ENCODE results near the gene CDC40.
"Not testable (repeated sequence)": the region's sequence is repeated elsewhere in the genome, so short reads cannot be mapped to it uniquely, and the experiment has no call there.

The CDC40 gene

DNA sequence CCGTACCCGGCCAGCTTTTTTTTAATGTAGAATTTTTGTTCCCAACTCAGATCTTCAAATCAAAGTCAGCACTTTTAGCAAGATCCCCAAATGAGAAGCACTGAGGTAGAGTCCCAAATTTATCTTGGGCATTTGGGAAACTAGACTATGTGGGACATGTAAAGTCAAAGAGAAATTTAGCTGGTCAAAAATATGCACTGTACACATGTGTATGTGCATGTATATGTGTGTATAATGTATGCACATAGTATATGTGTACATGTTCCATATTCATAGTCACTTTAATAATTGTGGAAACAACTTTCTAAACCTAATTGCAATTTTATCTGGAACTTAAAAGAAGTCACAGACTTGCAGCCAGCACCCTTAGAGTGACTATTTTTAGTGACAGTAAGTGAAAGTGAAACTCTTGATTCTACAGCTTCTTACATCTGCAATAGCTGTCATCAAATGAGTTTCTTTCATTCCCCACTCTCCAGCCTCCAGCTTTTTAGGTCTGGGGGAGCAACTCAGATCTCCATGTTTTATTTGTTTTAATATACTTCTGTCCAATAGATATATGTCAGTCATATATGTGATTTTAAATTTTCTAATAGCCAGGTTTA lies 53.6 kb downstream of the CDC40 start:
- no peak for DNase-seq
- no peaks in the 10 kb centered on the region for H3K4me1 ChIP-seq (ENCODE audit: control insufficient read depth, insufficient read depth, low read length, poor library complexity, severe bottlenecking)
- H3K36me3 ChIP-seq (ENCODE audit: control insufficient read depth, insufficient read depth, low read length), result peaks cover 13% of the 10 kb centered on the region
- H3K27me3 ChIP-seq (replicated peaks; ENCODE audit: control insufficient read depth, insufficient read depth, low read length, poor library complexity, severe bottlenecking), result no peaks in the 10 kb centered on the region
- H3K4me3 ChIP-seq (ENCODE audit: insufficient read depth, low read depth, low read length, poor library complexity, severe bottlenecking), result no peak overlapping the region
- no peak overlapping the region for H3K27ac ChIP-seq (ENCODE audit: insufficient read depth, low read length, poor library complexity, severe bottlenecking)
- no peaks in the 10 kb centered on the region for H3K9me3 ChIP-seq (ENCODE audit: control insufficient read depth, low read length)

DNA sequence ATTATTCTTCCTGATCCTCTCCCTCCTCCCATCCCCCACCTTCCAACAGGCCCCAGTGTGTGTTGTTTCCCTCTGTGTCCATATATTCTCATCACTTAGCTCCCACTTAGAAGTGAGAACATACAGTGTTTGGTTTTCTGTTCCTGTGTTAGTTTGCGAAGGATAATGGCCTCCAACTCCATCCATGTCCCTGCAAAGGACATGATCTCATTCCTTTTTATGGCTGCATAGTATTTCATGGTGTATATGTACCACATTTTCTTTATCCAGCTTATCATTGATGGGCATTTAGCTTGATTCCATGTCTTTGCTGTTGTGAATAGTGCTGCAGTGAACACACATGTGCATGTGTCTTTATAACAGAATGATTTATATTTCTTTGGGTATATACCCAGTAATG lies 55.8 kb downstream of the CDC40 start:
- not testable (repeated sequence) for DNase-seq; H3K36me3 ChIP-seq (ENCODE audit: control insufficient read depth, insufficient read depth, low read length); H3K9me3 ChIP-seq (ENCODE audit: control insufficient read depth, low read length); H3K4me1 ChIP-seq (ENCODE audit: control insufficient read depth, insufficient read depth, low read length, poor library complexity, severe bottlenecking); H3K4me3 ChIP-seq (ENCODE audit: insufficient read depth, low read depth, low read length, poor library complexity, severe bottlenecking); H3K27ac ChIP-seq (ENCODE audit: insufficient read depth, low read length, poor library complexity, severe bottlenecking); H3K27me3 ChIP-seq (replicated peaks; ENCODE audit: control insufficient read depth, insufficient read depth, low read length, poor library complexity, severe bottlenecking)

DNA sequence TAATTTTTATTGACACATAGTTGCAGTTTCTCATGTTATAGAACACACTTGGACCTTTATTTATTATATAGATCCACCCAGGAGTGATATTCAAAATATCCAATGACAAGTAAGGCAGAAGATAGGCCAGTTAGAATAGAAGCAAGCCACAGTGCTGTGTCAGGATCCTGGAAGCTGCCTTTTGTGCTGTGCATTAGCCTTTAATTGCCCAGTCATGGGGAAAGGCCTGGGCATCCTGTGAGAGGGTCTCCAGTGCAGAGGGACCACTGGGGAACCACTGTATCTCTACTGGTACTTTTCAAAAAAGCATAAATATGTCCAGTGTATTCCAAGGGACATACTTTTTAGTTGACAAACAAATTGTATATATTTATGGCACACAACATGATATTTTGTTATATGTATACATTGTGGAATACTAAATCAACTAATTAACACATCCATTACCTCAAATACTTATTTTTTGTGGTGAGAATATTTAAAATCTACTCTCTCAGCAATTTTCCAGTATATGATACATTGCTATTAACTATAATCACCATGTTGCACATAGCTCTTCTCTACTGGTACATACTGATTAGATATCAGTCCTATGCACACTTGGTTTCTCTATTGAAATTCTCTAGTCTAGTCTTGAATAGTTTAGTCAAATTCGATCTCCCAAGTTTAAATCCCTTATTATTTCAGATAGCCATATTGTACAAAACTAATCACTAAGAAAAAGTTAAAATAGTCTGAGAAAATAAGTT lies 59.5 kb downstream of the CDC40 start:
- H3K4me1 ChIP-seq (ENCODE audit: control insufficient read depth, insufficient read depth, low read length, poor library complexity, severe bottlenecking), result no peaks in the 10 kb centered on the region

DNA sequence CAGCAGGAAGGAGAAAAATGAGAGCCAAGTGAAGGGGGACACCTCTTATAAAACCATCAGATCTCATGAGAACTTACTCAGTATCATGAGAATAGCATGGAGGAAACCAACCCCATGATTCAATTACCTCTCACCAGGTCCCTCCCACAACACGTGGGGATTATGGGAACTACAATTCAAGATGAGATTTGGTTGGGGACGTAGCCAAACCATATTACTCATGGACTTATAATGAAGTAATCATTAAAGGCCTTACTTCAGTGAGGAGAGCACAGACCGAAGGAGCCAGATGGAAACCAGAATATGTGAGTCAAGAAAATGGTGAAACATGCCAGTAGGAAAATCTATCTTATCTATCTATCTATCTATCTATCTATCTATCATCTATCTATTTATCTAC lies 64.4 kb downstream of the CDC40 start:
- DNase-seq; H3K27ac ChIP-seq (ENCODE audit: insufficient read depth, low read length, poor library complexity, severe bottlenecking): not testable (repeated sequence)

More for the DNA sequence above, 59.5 kb downstream of the CDC40 start:
- no peak overlapping the region for H3K27ac ChIP-seq (ENCODE audit: insufficient read depth, low read length, poor library complexity, severe bottlenecking)
- no peak for DNase-seq
- H3K4me3 ChIP-seq (ENCODE audit: insufficient read depth, low read depth, low read length, poor library complexity, severe bottlenecking), result no peak overlapping the region
- no peaks in the 10 kb centered on the region for H3K27me3 ChIP-seq (replicated peaks; ENCODE audit: control insufficient read depth, insufficient read depth, low read length, poor library complexity, severe bottlenecking)
- H3K36me3 ChIP-seq (ENCODE audit: control insufficient read depth, insufficient read depth, low read length), result peaks cover 2% of the 10 kb centered on the region
- no peaks in the 10 kb centered on the region for H3K9me3 ChIP-seq (ENCODE audit: control insufficient read depth, low read length)

DNA sequence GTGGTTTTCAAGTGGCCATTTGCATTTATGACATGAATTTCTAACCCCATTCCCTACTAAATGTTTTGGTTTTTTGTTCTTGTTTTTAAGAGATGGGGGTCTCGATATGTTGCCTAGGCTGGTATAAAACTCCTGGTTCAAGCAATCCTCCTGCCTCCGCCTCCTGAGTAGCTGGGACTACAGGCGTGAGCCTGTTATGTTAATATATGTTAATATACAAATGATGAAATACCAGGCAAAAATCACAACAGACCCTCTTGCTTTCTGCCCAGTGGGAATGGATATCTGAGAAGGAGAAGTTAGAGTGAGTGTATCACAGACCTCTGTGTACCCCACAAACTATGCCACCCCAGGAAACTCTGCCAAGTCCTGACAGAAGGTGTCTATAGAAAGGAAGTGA lies 66.2 kb downstream of the CDC40 start:
- Histone ChIP-seq H3K4me1 (ENCODE audit: control insufficient read depth, insufficient read depth, low read length, poor library complexity, severe bottlenecking) (no peaks in the 10 kb centered on the region), H3K27ac (ENCODE audit: insufficient read depth, low read length, poor library complexity, severe bottlenecking) (no peak overlapping the region), H3K9me3 (ENCODE audit: control insufficient read depth, low read length) (no peaks in the 10 kb centered on the region), H3K27me3 (replicated peaks; ENCODE audit: control insufficient read depth, insufficient read depth, low read length, poor library complexity, severe bottlenecking) (no peaks in the 10 kb centered on the region), H3K36me3 (ENCODE audit: control insufficient read depth, insufficient read depth, low read length) (no peaks in the 10 kb centered on the region), H3K4me3 (ENCODE audit: insufficient read depth, low read depth, low read length, poor library complexity, severe bottlenecking) (no peak overlapping the region)
- DNase-seq, result no peak

More for the DNA sequence above, 64.4 kb downstream of the CDC40 start:
- H3K36me3 ChIP-seq (ENCODE audit: control insufficient read depth, insufficient read depth, low read length); H3K9me3 ChIP-seq (ENCODE audit: control insufficient read depth, low read length); H3K4me1 ChIP-seq (ENCODE audit: control insufficient read depth, insufficient read depth, low read length, poor library complexity, severe bottlenecking); H3K4me3 ChIP-seq (ENCODE audit: insufficient read depth, low read depth, low read length, poor library complexity, severe bottlenecking); H3K27me3 ChIP-seq (replicated peaks; ENCODE audit: control insufficient read depth, insufficient read depth, low read length, poor library complexity, severe bottlenecking): not testable (repeated sequence)

DNA sequence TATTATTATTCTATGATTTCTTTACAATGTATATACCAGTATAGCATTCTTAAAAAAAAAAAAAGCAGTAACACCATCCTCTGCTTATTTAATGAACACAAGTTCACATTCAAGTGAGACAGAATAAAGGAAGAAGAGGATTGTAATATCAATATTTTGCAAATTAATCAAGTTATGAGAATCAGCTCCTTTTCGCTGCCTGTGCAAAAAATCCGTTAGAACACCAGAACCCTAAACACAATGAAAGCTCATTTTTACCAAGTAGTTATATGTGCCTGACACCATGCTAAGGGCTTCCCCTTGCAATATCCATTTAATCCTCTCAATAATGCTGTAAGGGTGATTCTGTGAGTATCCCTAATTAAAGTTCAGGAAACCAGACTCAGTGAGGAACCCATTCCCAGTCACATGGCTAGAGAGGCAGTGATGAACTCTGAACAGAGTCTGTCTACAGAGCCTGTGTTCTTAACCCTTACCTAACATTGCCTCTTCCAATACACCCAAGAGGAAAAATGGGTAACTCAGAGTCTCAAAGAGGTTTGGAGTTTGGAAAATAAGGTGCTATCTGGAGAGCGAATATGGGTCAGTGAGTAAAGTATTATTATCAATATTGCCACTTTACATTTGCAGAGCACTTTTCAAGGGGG lies 66.8 kb downstream of the CDC40 start:
- DNase-seq, result no peak
- no peak overlapping the region for H3K4me3 ChIP-seq (ENCODE audit: insufficient read depth, low read depth, low read length, poor library complexity, severe bottlenecking)
- H3K9me3 ChIP-seq (ENCODE audit: control insufficient read depth, low read length), result no peaks in the 10 kb centered on the region
- no peaks in the 10 kb centered on the region for H3K27me3 ChIP-seq (replicated peaks; ENCODE audit: control insufficient read depth, insufficient read depth, low read length, poor library complexity, severe bottlenecking)
- no peak overlapping the region for H3K27ac ChIP-seq (ENCODE audit: insufficient read depth, low read length, poor library complexity, severe bottlenecking)
- no peaks in the 10 kb centered on the region for H3K4me1 ChIP-seq (ENCODE audit: control insufficient read depth, insufficient read depth, low read length, poor library complexity, severe bottlenecking)
- no peaks in the 10 kb centered on the region for H3K36me3 ChIP-seq (ENCODE audit: control insufficient read depth, insufficient read depth, low read length)

DNA sequence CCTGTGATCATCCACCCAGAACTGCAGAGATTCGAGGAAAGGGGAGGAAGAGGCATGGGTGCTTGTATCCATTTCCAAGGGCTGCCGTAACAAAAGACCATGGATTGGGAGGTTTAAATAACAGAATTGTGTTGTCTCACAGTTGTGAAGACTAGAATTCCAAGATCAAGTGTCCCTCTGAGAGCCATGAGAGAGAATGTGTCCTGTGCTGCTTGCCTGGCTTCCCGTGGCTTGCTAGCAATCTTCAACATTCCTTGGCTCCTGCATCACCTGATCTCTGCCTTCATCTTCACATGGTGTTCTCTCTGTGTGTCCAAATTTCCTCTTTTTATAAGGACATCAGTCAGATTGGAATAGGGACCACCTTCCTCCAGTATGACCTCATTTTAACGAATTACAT lies 69.8 kb downstream of the CDC40 start:
- Histone ChIP-seq H3K4me3 (ENCODE audit: insufficient read depth, low read depth, low read length, poor library complexity, severe bottlenecking) (no peak overlapping the region), H3K4me1 (ENCODE audit: control insufficient read depth, insufficient read depth, low read length, poor library complexity, severe bottlenecking) (no peaks in the 10 kb centered on the region), H3K27me3 (replicated peaks; ENCODE audit: control insufficient read depth, insufficient read depth, low read length, poor library complexity, severe bottlenecking) (no peaks in the 10 kb centered on the region), H3K9me3 (ENCODE audit: control insufficient read depth, low read length) (no peaks in the 10 kb centered on the region), H3K36me3 (ENCODE audit: control insufficient read depth, insufficient read depth, low read length) (no peaks in the 10 kb centered on the region), H3K27ac (ENCODE audit: insufficient read depth, low read length, poor library complexity, severe bottlenecking) (no peak overlapping the region)
- DNase-seq, result no peak

DNA sequence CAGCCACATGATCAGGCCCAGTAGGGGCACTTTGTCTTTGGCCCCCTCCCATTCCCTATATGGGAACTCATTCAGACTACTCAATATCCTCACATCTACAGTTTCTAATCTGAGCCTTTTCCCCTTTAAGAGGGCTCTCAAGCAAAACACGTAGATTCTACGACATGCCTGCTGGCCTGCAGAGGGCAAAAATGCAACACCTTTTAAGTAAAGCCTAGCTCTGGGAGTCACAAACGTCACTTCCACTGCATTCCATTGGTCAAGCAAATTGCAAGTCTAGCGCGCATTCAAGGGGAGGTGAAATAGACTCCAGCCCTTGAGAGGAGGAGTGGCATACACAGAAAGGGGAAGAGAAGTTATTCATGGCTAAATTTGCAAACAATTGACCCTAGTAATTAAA lies 70.6 kb downstream of the CDC40 start:
- DNase-seq, result no peak
- no peak overlapping the region for H3K4me3 ChIP-seq (ENCODE audit: insufficient read depth, low read depth, low read length, poor library complexity, severe bottlenecking)
- H3K27me3 ChIP-seq (replicated peaks; ENCODE audit: control insufficient read depth, insufficient read depth, low read length, poor library complexity, severe bottlenecking), result no peaks in the 10 kb centered on the region
- no peaks in the 10 kb centered on the region for H3K4me1 ChIP-seq (ENCODE audit: control insufficient read depth, insufficient read depth, low read length, poor library complexity, severe bottlenecking)
- H3K9me3 ChIP-seq (ENCODE audit: control insufficient read depth, low read length), result no peaks in the 10 kb centered on the region
- H3K36me3 ChIP-seq (ENCODE audit: control insufficient read depth, insufficient read depth, low read length), result no peaks in the 10 kb centered on the region
- no peak overlapping the region for H3K27ac ChIP-seq (ENCODE audit: insufficient read depth, low read length, poor library complexity, severe bottlenecking)

DNA sequence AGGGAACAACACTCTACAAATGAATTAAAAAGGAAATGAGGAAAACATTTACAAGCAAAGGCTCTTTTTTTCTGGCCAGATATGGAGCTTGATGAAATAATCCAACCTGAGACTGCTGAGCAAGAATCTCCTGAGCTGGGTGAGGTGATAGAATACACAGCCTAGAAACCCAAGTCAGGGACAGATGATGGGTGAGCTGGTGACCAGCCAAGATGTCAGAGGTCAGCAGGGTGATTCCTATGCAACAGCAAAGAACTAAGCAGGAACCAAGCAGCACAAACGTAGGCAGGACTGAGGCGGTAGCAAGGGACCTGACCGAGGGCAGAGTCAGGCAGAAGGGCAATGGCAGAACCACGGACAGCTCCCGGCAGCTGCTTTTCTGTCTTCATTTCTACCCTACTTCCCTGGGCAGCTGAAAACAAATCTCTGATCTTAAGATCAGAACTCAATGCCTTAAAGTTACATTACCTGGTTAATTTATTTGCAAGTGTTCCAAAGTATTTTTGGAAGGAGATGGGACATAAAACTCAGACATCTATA lies 75.1 kb downstream of the CDC40 start:
- no peak overlapping the region for H3K27ac ChIP-seq (ENCODE audit: insufficient read depth, low read length, poor library complexity, severe bottlenecking)
- H3K36me3 ChIP-seq (ENCODE audit: control insufficient read depth, insufficient read depth, low read length), result no peaks in the 10 kb centered on the region
- no peak overlapping the region for H3K4me3 ChIP-seq (ENCODE audit: insufficient read depth, low read depth, low read length, poor library complexity, severe bottlenecking)
- DNase-seq, result no peak
- H3K27me3 ChIP-seq (replicated peaks; ENCODE audit: control insufficient read depth, insufficient read depth, low read length, poor library complexity, severe bottlenecking), result no peaks in the 10 kb centered on the region
- H3K4me1 ChIP-seq (ENCODE audit: control insufficient read depth, insufficient read depth, low read length, poor library complexity, severe bottlenecking), result no peaks in the 10 kb centered on the region
- H3K9me3 ChIP-seq (ENCODE audit: control insufficient read depth, low read length), result no peaks in the 10 kb centered on the region

DNA sequence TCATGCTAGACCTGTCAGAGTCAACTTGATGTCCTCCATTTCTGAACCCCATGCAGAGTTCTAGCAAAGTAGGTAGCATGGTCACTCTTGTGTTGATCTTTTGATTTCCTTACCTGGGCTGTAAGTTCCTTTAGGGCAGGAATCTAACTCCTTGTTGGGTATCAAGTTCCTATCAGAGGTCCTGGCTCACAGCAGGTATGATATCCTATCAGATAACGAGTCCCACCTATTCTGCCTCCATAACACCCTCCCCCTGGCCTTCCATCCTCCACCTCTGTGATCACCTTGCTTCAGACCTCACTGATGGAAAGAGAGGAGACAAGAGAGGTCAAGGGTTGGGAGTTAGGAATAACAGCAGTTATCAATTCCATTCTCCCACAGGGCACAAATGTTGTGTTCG lies 76.1 kb downstream of the CDC40 start:
- no peaks in the 10 kb centered on the region for H3K4me1 ChIP-seq (ENCODE audit: control insufficient read depth, insufficient read depth, low read length, poor library complexity, severe bottlenecking)
- no peak overlapping the region for H3K4me3 ChIP-seq (ENCODE audit: insufficient read depth, low read depth, low read length, poor library complexity, severe bottlenecking)
- no peak for DNase-seq
- H3K27me3 ChIP-seq (replicated peaks; ENCODE audit: control insufficient read depth, insufficient read depth, low read length, poor library complexity, severe bottlenecking), result no peaks in the 10 kb centered on the region
- no peak overlapping the region for H3K27ac ChIP-seq (ENCODE audit: insufficient read depth, low read length, poor library complexity, severe bottlenecking)
- H3K36me3 ChIP-seq (ENCODE audit: control insufficient read depth, insufficient read depth, low read length), result no peaks in the 10 kb centered on the region
- H3K9me3 ChIP-seq (ENCODE audit: control insufficient read depth, low read length), result no peaks in the 10 kb centered on the region

Measured in effector memory CD4-positive, alpha-beta T cell (primary cell).